K562 (cell line): ENCODE results near the gene ITPRIPL2. TPM values are rescaled to one million over a fixed set of nuclear protein-coding genes. Genes with fewer than 3 reads are reported as not detected.
A peak's percentile ranks its signal among the peaks of the same experiment; 100 is the strongest.

ENCODE experiments used
- ASH1L ChIP-seq: fragments of 450-650 bp; IDR thresholded peaks from 2 replicates; pipeline ENCODE4 v1.6.1; 2018; ENCODE audit warnings: borderline replicate concordance, mild to moderate bottlenecking, low read depth; ENCODE audit not compliant: partially characterized antibody
- ATF7 ChIP-seq: fragments of 450-650 bp; IDR thresholded peaks from 2 replicates; pipeline ENCODE4 v1.7.1; 2014; ENCODE audit warnings: mild to moderate bottlenecking, moderate library complexity
- CHD2 ChIP-seq: IDR thresholded peaks from 2 replicates; pipeline ENCODE4 v1.6.1; 2011; ENCODE audit warnings: low read depth, low read length
- CTCF ChIP-seq, 3 experiments: IDR thresholded peaks in 2 of 3; conservative IDR thresholded peaks in 1 of 3; 2 replicates each; pipeline ENCODE4 v1.5.1; 2011 to 2012; ENCODE audit warnings: low read length in 3 of 3, mild to moderate bottlenecking in 3 of 3, control low read depth in 2 of 3, improper control_type of control experiment in 1 of 3, inconsistent platforms in 1 of 3, low read depth in 1 of 3, mixed read lengths in 1 of 3, moderate library complexity in 1 of 3; ENCODE audit not compliant: insufficient read depth in 2 of 3
- ELF1 ChIP-seq: fragments of 200-800 bp; sonication (Bioruptor generic); IDR thresholded peaks from 2 replicates; pipeline ENCODE4 v1.6.1; 2016; ENCODE audit warnings: missing genetic modification characterization, missing compliant biosample characterization
- HLTF ChIP-seq: fragments of 450-650 bp; IDR thresholded peaks from 2 replicates; pipeline ENCODE4 v1.6.1; 2016
- ID3 ChIP-seq, 2 experiments: fragments of 250-450 bp in 1 of 2; fragments of 450-650 bp in 1 of 2; sonication (Bioruptor Pico) in 1 of 2; IDR thresholded peaks; 2 replicates each; pipeline versions ENCODE4 v1.6.1 to v1.8.0; 2016 to 2021; ENCODE audit warnings: mild to moderate bottlenecking in 2 of 2, moderate library complexity in 2 of 2, missing compliant biosample characterization in 1 of 2, missing genetic modification characterization in 1 of 2
- JUN ChIP-seq, 2 experiments: sonication (generic) in 1 of 2; formaldehyde crosslinking in 1 of 2; IDR thresholded peaks; 2 replicates each; pipeline versions ENCODE4 v1.6.1 to v1.8.0; 2012 to 2022; ENCODE audit warnings: borderline replicate concordance in 2 of 2, mild to moderate bottlenecking in 2 of 2, improper control_type of control experiment in 1 of 2, low read depth in 1 of 2, low read length in 1 of 2, missing genetic modification reagents in 1 of 2
- MCM5 ChIP-seq: fragments of 450-650 bp; IDR thresholded peaks from 2 replicates; pipeline ENCODE4 v1.6.1; 2016; ENCODE audit warnings: low read depth
- OTX1 ChIP-seq: fragments of 450-650 bp; formaldehyde crosslinking; IDR thresholded peaks from 2 replicates; pipeline ENCODE4 v1.4.0; 2022; ENCODE audit warnings: mild to moderate bottlenecking
- POLR3A ChIP-seq: IDR thresholded peaks from 2 replicates; pipeline ENCODE4 v1.6.1; 2011; ENCODE audit warnings: borderline replicate concordance, mild to moderate bottlenecking, moderate library complexity; ENCODE audit not compliant: insufficient read length, insufficient read depth; ENCODE audit errors: extremely low read depth
- PRPF4 ChIP-seq: fragments of 200-400 bp; formaldehyde crosslinking; IDR thresholded peaks from one replicate; pipeline ENCODE4 v1.6.1; 2017; ENCODE audit warnings: low read length, low read depth, mild to moderate bottlenecking; ENCODE audit not compliant: insufficient read depth, poor library complexity, severe bottlenecking
- PURB ChIP-seq: sonication (generic); formaldehyde crosslinking; IDR thresholded peaks from 2 replicates; pipeline ENCODE4 v1.9.0; 2021; ENCODE audit warnings: low read depth, mild to moderate bottlenecking, missing genetic modification reagents
- SRSF7 ChIP-seq: fragments of 200-400 bp; formaldehyde crosslinking; optimal IDR thresholded peaks from 2 replicates; pipeline ENCODE3; 2017; ENCODE audit warnings: mild to moderate bottlenecking, low read depth, low read length
- THRA ChIP-seq: fragments of 450-650 bp; IDR thresholded peaks from 2 replicates; pipeline ENCODE4 v1.6.1; 2017; ENCODE audit warnings: mild to moderate bottlenecking, moderate library complexity
- XRCC4 ChIP-seq: IDR thresholded peaks from one replicate; pipeline ENCODE4 v1.6.1; 2011; ENCODE audit not compliant: insufficient read depth, insufficient read length; ENCODE audit errors: extremely low read depth
- ZFX ChIP-seq: sonication (generic); formaldehyde crosslinking; IDR thresholded peaks from 2 replicates; pipeline ENCODE4 v1.8.0; 2022; ENCODE audit warnings: mild to moderate bottlenecking, missing genetic modification reagents, moderate library complexity
- polyA plus RNA-seq, 8 experiments: library from polyadenylated mRNA; depleted of rRNA in 4 of 8; stranded (reverse) in 5 of 8; unstranded in 3 of 8; fragments of >200 nt; fragmentation: Nextera tagmentation in 2 of 8; fragmentation: Illumina TruSeq in 1 of 8; extraction: Ambion mirVana in 2 of 8; extraction: Trizol in 1 of 8; gene quantifications; 2 replicates each; pipeline versions ENCODE4 v1.2.1 to v1.2.3, GENCODE V29; 2011 to 2014; ENCODE audit warnings: inconsistent platforms in 1 of 8, missing spikeins in 1 of 8
- total RNA-seq, 7 experiments: library from RNA; depleted of rRNA in 6 of 7; stranded (reverse); fragments of >200 nt in 6 of 7; fragmentation: Illumina TruSeq in 2 of 7; extraction: Trizol in 2 of 7; gene quantifications; 2 replicates each; pipeline versions ENCODE4 v1.2.1 to v1.2.3, GENCODE V29; 2011 to 2021; ENCODE audit warnings: low replicate concordance in 1 of 7
- TF ChIP-seq, protein P1 (sequence below): sonication (generic); formaldehyde crosslinking; IDR thresholded peaks from 2 replicates; pipeline ENCODE4 v1.8.0; 2022; ENCODE audit warnings: missing genetic modification reagents, mild to moderate bottlenecking, borderline replicate concordance

Gene ITPRIPL2
- total and polyA plus RNA-seq, 9 of the 15 experiments (the other 6 are each of a cell fraction or from before 2014, with no cell fraction given): 0.04 to 2.2 (median 0.58) TPM

DNA sequence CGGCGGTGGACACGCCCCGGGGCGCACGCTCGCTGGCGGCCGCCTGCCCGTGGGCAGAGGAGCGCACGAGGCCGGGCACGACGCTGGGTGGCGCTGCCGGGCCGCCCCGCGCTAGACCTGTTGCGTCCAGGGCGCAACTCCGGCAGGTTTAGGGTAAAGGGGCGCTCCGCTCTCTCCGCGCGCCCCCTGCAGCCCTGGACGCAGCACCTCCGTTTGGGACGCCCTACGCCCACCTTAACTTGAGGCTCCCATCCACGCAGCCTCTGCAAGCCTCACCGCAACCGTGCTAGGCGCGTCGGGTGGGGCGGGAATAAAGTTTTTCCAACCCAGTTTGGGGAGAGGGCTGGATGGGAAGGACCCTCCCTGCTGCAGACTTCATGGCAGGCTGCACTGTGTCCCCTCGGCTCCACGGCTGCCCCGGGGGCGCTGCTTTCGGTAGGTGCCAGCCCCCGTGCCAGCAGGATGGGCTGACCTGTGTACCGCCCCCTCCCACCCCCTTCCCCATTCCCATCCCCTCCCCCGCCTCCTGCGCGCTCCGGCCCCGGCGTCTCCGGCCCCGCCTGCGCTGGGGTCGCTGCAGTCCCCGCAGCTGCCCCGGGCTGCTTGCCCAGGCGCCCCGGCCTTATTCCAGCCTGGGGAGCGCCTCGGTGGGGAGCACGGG, 54.1 kb downstream of the ITPRIPL2 start, which contains the start of gene SYT17 (continued):
- TF ChIP-seq THRA: no peak
- no peak for TF ChIP-seq PURB (CRISPR knock-in tag)
- no peak for TF ChIP-seq MCM5
- no peak for TF ChIP-seq XRCC4
- TF ChIP-seq HLTF: no peak
- TF ChIP-seq CHD2: no peak
- TF ChIP-seq, protein P1, sequence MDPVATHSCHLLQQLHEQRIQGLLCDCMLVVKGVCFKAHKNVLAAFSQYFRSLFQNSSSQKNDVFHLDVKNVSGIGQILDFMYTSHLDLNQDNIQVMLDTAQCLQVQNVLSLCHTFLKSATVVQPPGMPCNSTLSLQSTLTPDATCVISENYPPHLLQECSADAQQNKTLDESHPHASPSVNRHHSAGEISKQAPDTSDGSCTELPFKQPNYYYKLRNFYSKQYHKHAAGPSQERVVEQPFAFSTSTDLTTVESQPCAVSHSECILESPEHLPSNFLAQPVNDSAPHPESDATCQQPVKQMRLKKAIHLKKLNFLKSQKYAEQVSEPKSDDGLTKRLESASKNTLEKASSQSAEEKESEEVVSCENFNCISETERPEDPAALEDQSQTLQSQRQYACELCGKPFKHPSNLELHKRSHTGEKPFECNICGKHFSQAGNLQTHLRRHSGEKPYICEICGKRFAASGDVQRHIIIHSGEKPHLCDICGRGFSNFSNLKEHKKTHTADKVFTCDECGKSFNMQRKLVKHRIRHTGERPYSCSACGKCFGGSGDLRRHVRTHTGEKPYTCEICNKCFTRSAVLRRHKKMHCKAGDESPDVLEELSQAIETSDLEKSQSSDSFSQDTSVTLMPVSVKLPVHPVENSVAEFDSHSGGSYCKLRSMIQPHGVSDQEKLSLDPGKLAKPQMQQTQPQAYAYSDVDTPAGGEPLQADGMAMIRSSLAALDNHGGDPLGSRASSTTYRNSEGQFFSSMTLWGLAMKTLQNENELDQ (CRISPR knock-in tag): no peak
- TF ChIP-seq SRSF7: no peak
- no peak for TF ChIP-seq POLR3A
- TF ChIP-seq ASH1L: no peak
- TF ChIP-seq ELF1 (tag): no peak
- TF ChIP-seq CTCF (IDR thresholded peaks at IDR 0.05 in 2 of 3, conservative IDR thresholded peaks at IDR 0.05 in 1 of 3; ENCODE audit: insufficient read depth in 2 of 3, low read depth in 1 of 3, low read length in 3 of 3): peak; percentile 57 to 85 (median 59)
- TF ChIP-seq PRPF4: no peak
- no peak for TF ChIP-seq JUN (IDR thresholded peaks at IDR 0.05; ENCODE audit: borderline replicate concordance, low read depth, low read length)
- no peak for TF ChIP-seq JUN (CRISPR knock-in tag; IDR thresholded peaks at IDR 0.05; ENCODE audit: borderline replicate concordance)
- TF ChIP-seq ATF7: no peak
- no peak for TF ChIP-seq OTX1 (CRISPR knock-in tag)
- no peak for TF ChIP-seq ZFX (CRISPR knock-in tag)
- TF ChIP-seq ID3 (CRISPR knock-in tag; IDR thresholded peaks at IDR 0.05): no peak
- no peak for TF ChIP-seq ID3 (tag; IDR thresholded peaks at IDR 0.05)
